Stimulated activated CD8-positive, alpha-beta memory T cell treated with anti-CD3 and anti-CD28 coated beads, Interleukin-7, amount 100 ng/mL, for 4 hours (primary cell): Measurements from ENCODE around the gene SURF2.

ENCODE experiments used
- DNase-seq, 2 donors: peaks; one replicate each; pipeline ENCODE4 v3.0.0-alpha.2; 2020; ENCODE audit warnings: low read depth in 2 of 2

SURF2 gene

DNA sequence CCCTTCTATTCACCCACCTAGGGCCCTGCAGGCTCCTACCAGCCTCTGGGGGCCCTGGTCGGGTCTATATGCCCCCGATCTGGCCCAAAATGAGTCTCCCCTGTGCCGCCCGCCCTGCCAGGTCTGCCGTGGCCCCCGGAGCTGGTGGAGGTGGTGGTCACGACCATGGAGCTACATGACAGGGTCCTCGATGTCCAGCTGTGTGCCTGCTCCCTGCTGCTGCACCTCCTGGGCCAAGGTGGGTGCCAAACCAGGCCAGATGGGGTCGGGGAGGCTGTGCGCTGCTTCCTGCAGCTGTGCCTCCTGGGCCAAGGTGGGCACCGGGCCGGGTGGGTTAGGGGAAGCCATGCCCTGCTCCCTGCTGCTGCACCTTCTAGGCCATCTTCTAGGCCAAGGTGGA is 43.9 kb downstream of the SURF2 start:
- no peak for DNase-seq

DNA sequence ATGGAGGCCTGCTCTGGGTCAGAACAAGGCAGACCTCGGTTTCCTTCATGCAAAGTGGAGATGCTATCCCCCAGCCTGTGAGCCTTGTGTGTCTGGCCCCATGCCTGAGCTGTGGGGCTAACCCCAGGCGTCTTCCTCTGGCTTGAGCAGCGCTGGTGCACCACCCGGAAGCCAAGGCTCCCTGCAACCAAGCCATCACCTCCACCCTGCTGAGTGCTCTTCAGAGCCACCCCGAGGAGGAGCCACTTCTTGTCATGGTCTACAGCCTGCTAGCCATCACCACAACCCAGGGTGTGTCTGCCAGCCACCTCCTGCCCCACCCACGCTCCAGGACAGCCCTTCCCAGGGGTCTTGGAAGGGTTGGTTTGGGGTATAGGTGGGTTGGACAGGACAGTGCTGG is 45.2 kb downstream of the SURF2 start:
- DNase-seq, result no peak

DNA sequence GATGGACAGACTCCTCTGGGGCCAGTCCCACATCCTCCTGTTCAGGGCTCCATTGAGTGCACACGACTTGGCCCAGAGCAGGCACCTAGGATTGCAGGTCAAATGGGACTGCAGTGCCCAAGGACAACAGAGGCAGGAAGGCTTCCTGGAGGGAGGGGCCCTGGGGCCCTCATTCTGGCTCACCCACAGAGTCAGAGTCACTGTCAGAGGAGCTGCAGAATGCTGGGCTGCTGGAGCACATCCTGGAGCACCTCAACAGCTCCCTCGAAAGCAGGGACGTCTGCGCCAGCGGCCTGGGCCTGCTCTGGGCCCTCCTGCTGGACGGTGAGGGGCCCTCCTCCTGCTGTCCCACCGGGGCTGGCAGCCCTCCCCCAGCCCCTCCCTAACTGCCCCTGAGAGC is 46.3 kb downstream of the SURF2 start:
- no peak for DNase-seq

DNA sequence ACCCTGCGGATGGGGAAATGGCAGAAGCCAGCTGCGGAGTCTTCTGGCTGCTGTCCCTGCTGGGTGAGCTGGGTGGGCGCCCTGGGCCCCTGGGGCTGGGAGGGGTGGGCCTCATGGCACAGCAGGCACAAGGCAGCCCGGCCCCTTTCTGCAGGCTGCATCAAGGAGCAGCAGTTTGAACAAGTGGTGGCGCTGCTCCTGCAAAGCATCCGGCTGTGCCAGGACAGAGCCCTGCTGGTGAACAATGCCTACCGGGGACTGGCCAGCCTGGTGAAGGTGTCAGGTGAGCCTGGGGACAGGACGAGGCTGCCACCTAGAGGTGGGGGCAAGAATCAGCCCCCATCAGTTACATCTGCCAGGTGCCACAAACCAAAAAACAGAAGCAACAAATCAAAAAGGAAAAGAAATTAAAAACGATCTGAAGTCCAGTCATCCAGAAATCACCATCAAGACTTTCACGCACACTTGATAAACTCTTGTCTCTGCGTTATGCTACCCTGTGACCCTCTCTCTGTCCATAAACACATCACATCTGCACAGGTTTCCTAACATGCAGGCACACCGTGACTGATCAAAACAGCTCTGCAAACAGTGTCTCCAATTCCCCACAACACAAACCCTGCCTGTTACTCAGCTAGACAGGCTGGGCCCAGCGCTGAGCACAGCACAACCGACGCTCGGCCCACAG is 47.6 kb downstream of the SURF2 start:
- peak; percentile 18 to 46 for DNase-seq

DNA sequence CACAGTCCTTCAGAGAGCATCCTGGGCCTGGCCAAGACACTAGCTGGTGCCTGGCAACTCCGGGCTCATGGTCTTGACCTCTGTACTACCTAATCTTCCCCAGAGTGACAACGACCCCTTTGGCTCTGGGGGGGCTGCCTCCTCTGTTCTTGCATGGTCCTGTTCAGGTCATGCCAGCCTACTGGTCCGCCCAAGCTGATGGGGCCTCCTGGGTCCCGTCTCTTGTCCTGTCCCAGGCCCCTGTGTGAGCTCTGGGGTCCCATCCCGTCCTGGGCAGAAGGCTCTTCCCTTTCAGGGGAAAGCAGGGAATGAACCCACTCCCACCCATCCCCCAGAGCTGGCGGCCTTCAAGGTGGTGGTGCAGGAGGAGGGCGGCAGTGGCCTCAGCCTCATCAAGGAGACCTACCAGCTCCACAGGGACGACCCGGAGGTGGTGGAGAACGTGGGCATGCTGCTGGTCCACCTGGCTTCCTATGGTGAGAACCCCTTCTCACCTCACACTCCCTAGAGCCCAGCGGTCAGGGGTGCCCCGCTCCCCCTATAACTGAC is 48.2 kb downstream of the SURF2 start:
- DNase-seq, result no peak

DNA sequence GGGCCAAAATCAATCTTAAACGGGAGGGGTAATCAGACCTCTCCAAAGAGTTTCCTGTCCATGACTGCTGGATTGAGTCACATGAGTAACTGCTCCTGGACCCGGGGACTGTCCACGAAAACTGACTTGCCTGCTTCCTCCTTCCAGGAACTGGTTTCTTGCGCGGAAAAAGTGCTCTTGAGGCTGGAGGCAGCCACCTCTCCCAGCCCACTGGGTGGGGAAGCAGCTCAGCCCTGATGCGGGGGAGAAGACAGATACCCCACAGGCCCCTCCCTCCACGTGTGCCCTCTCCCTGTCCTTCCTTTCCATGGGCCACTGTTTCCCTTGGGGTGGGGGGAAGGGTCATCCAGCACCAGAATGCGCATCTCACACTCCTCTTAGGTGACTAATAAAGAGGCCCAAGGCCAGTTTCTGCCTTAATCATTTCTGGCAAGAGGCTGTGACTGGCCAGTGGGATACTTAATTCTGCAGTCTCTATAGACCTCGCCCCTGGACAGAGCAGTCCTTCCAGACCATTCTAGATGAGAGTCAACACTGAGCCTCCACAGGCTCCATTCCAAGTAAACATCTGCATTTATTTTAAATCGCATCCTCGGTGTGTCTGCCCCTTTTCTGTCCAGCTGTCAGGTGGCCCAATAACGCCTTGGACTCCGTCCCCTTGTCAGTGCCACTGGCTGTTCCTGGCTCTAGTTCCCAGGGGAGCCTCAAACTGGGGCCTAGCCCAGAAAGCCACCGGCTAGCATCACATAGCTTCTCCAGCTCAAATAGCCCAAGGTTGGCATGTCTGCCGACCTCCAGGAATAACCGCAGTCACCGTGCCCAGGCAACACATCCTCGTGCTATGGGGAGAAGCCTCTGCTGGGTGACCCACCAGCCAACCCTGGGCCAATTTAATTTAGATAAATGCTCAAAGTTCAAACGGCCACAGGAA is 49.4 kb downstream of the SURF2 start:
- no peak for DNase-seq

DNA sequence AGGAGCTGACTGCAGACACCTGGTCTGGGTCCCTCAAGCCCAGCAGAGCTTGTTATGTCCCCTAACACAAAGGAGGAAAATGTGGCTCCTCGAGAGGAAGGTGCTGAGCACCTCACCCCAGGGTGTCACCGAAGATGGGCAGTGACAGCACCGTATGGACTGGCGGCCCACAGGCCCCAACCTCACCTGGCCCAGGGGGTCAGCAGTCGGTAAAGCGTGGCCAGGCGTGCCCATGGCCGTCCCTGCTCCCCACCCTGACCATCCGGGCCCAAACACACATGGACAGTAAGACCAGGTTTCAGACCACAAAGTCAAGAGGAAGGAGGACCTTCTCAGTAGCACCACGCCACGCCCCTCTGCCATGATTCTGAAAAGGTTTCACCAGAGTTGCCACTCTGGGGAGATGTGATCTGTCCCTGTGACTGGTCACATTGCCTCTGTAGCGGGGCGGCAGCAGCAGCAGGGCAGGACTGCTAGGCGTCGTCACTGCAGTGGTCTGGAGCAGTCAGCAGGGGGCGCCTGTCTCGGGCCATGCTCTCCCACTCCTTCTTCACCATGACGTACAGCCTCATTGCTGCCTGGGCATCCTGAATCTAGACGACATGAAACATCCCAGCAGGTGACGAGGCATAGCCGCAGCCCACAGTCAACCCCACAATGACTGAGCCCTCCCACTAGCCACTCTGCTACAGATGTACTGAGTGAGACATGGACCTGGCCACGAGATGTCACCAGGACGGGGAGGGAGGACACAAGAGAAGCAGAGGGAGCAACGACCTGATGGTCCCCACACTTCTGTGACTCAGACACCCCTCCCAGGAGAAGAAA is 50.3 kb downstream of the SURF2 start:
- DNase-seq, result peak; percentile 64 to 74

DNA sequence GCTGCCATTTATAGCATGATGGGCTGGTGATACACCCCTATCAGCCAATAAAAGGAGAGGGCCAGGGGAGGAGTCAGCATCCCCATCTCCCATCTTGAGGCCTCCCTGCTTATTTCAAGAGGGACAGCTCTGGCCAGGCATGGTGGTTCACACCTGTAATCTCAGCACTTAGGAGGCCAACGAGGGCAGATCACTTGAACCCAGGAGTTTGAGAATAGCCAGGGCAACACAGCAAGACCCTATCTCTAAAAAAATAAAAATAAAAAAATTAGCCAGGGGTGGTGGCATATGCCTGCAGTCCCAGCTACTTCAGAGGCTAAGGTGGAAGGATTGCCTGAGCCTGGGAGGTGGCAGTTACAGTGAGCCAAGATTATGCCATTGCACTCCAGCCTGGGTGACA is 51.7 kb downstream of the SURF2 start:
- DNase-seq, result no peak
